ENCODE measurements around the gene PRR4.

PRR4 gene

GRCh38 chr12:10847744-10848143 lies 1.5 kb downstream of the PRR4 start:
- POLR2A ChIA-PET = no interaction called here
- DNase-seq (ENCODE audit: extremely low spot score) = no peak
- TF ChIP-seq, protein P1, sequence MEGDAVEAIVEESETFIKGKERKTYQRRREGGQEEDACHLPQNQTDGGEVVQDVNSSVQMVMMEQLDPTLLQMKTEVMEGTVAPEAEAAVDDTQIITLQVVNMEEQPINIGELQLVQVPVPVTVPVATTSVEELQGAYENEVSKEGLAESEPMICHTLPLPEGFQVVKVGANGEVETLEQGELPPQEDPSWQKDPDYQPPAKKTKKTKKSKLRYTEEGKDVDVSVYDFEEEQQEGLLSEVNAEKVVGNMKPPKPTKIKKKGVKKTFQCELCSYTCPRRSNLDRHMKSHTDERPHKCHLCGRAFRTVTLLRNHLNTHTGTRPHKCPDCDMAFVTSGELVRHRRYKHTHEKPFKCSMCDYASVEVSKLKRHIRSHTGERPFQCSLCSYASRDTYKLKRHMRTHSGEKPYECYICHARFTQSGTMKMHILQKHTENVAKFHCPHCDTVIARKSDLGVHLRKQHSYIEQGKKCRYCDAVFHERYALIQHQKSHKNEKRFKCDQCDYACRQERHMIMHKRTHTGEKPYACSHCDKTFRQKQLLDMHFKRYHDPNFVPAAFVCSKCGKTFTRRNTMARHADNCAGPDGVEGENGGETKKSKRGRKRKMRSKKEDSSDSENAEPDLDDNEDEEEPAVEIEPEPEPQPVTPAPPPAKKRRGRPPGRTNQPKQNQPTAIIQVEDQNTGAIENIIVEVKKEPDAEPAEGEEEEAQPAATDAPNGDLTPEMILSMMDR (IDR thresholded peaks at IDR 0.05; ENCODE audit: control extremely low read depth, extremely low read depth, low read depth, missing control alignments) = no peak
- CTCF ChIA-PET = interaction anchor here (2.2 kb wide), 1 partner anchor 8 kb away, joined by 6 read pairs; no protein-coding TSS in a partner anchor

GRCh38 chr12:10842862-10843261 lies 6.4 kb downstream of the PRR4 start:
- DNase-seq (ENCODE audit: extremely low spot score) = no peak
- TF ChIP-seq, protein P1 (IDR thresholded peaks at IDR 0.05; ENCODE audit: control extremely low read depth, extremely low read depth, low read depth, missing control alignments) = no peak
- ChIA-PET CTCF (no interaction called here), POLR2A (no interaction called here)

- TF ChIP-seq, protein P1 (IDR thresholded peaks at IDR 0.05; ENCODE audit: control extremely low read depth, extremely low read depth, low read depth, missing control alignments) = no peak
- ChIA-PET CTCF (no interaction called here), POLR2A (no interaction called here)
- no peak for DNase-seq (ENCODE audit: extremely low spot score)
Measured at GRCh38 chr12:10838461-10838860, 10.8 kb downstream of the PRR4 start.

GRCh38 chr12:10829994-10830393 lies 19.3 kb downstream of the PRR4 start:
- ChIA-PET CTCF (no interaction called here), POLR2A (no interaction called here)
- no peak for DNase-seq (ENCODE audit: extremely low spot score)
- TF ChIP-seq, protein P1 (IDR thresholded peaks at IDR 0.05; ENCODE audit: control extremely low read depth, extremely low read depth, low read depth, missing control alignments) = no peak

- no peak for DNase-seq (ENCODE audit: extremely low spot score)
- ChIA-PET CTCF (interaction anchor here (1.1 to 1.6 kb wide), 2 partner anchors 10 to 28 kb away, joined by 4 read pairs; no protein-coding TSS in a partner anchor), POLR2A (no interaction called here)
- TF ChIP-seq, protein P1 (IDR thresholded peaks at IDR 0.05; ENCODE audit: control extremely low read depth, extremely low read depth, low read depth, missing control alignments) = no peak
Measured at GRCh38 chr12:10826258-10826657, 23.0 kb downstream of the PRR4 start, which contains the start of gene TAS2R10. Gene TAS2R10 (minus strand): TSS chr12:10826358. CDS start chr12:10826269, 89 bp downstream.

GRCh38 chr12:10824957-10825356 lies 24.3 kb downstream of the PRR4 start:
- no peak for DNase-seq (ENCODE audit: extremely low spot score)
- TF ChIP-seq, protein P1 (IDR thresholded peaks at IDR 0.05; ENCODE audit: control extremely low read depth, extremely low read depth, low read depth, missing control alignments) = no peak
- POLR2A ChIA-PET = no interaction called here
- CTCF ChIA-PET = interaction anchor here (1.6 kb wide), 1 partner anchor 29 kb away, joined by 4 read pairs; no protein-coding TSS in a partner anchor

All from GM10248 (cell line).